ENCODE data around the gene SRD5A1. TPM values are rescaled to one million over a fixed set of nuclear protein-coding genes. Genes with fewer than 3 reads are reported as not detected.

SRD5A1 gene
- total RNA-seq, 1 experiment from 2014 or later, result 29.9 TPM

DNA sequence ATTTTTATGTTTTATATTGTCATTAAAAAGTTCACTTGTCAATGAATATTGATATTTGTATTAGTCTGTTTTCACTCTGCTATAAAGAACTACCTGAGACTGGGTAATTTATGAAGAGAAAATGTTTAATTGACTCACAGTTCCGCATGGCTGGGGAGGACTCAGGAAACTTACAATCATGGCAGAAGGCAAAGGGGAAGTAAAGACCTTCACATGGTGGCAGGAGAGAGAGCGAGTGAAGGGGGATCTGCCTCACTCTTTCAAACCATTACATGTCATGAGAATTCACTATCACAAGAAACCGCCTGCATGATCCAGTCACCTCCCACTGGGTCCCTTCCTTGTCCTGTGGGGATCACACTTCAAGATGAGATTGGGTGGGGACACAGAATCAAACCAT, 27.4 kb downstream of the SRD5A1 start:
- no peaks in the 10 kb centered on the region for H3K79me2 ChIP-seq (ENCODE audit: insufficient read depth, low read length)
- no peak overlapping the region for H3K4me3 Mint-ChIP-seq
- H3K36me3 Mint-ChIP-seq (ENCODE audit: insufficient read depth in 1 of 3, low read depth in 3 of 3), result peaks cover 25 to 41% (median 27%) of the 10 kb centered on the region in 3 experiments
- H3K9me3 ChIP-seq (ENCODE audit: control insufficient read depth, low read depth, low read length), result no peaks in the 10 kb centered on the region
- TF ChIP-seq, protein P1, sequence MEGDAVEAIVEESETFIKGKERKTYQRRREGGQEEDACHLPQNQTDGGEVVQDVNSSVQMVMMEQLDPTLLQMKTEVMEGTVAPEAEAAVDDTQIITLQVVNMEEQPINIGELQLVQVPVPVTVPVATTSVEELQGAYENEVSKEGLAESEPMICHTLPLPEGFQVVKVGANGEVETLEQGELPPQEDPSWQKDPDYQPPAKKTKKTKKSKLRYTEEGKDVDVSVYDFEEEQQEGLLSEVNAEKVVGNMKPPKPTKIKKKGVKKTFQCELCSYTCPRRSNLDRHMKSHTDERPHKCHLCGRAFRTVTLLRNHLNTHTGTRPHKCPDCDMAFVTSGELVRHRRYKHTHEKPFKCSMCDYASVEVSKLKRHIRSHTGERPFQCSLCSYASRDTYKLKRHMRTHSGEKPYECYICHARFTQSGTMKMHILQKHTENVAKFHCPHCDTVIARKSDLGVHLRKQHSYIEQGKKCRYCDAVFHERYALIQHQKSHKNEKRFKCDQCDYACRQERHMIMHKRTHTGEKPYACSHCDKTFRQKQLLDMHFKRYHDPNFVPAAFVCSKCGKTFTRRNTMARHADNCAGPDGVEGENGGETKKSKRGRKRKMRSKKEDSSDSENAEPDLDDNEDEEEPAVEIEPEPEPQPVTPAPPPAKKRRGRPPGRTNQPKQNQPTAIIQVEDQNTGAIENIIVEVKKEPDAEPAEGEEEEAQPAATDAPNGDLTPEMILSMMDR (conservative IDR thresholded peaks at IDR 0.05), result no peak
- no peak overlapping the region for H2BK15ac ChIP-seq (ENCODE audit: low read depth, low read length)
- H3K27ac ChIP-seq (ENCODE audit: insufficient read length, low read depth, low read length), result no peak overlapping the region
- H3K18ac ChIP-seq (ENCODE audit: insufficient read length, low read depth, low read length), result no peak overlapping the region
- no peak overlapping the region for H4K91ac ChIP-seq (ENCODE audit: insufficient read length, low read depth, low read length)
- H3K79me1 ChIP-seq (ENCODE audit: insufficient read depth, low read depth, low read length, poor library complexity, severe bottlenecking), result no peaks in the 10 kb centered on the region
- H2AFZ ChIP-seq (ENCODE audit: low read length), result no peak overlapping the region
- no peak overlapping the region for H3K4ac ChIP-seq (ENCODE audit: low read depth, low read length)
- H2BK120ac ChIP-seq (ENCODE audit: low read depth, low read length, poor library complexity, severe bottlenecking), result no peak overlapping the region
- no peak overlapping the region for H4K5ac ChIP-seq (ENCODE audit: insufficient read length, low read depth, low read length)
- no peaks in the 10 kb centered on the region for H3K27me3 ChIP-seq (ENCODE audit: insufficient read depth, low read length)
- H2BK20ac ChIP-seq (ENCODE audit: low read depth, low read length, poor library complexity, severe bottlenecking), result no peak overlapping the region
- H3K4me1 Mint-ChIP-seq, result peaks cover 3 to 4% of the 10 kb centered on the region in 2 experiments; a peak in 3 of 4 replicates
- no CpG with 5 or more reads among the region's 3 CpGs for WGBS (ENCODE audit: extremely low coverage, insufficient read length, low lambda C conversion rate)
- H3K4me1 ChIP-seq (ENCODE audit: insufficient read depth, low read length), result peaks cover 3% of the 10 kb centered on the region; the same call in 1 of the 2 replicates
- H2BK5ac ChIP-seq (ENCODE audit: insufficient read length, low read length), result no peak overlapping the region
- no peaks in the 10 kb centered on the region for H3K27me3 Mint-ChIP-seq (ENCODE audit: low read depth)
- no peak overlapping the region for H3K4me2 ChIP-seq (ENCODE audit: insufficient read depth, insufficient read length, low read length)
- H2AK5ac ChIP-seq (ENCODE audit: insufficient read length, low read length), result no peak overlapping the region
- H3K27ac Mint-ChIP-seq, result no peak overlapping the region; a peak in 2 of 7 replicates
- no peak overlapping the region for H3K14ac ChIP-seq (ENCODE audit: insufficient read depth, low read length)
- no peak overlapping the region for H4K8ac ChIP-seq (replicated peaks; ENCODE audit: insufficient read length, low read depth, low read length)
- H4K20me1 ChIP-seq (ENCODE audit: control insufficient read depth, insufficient read depth, insufficient read length), result no peaks in the 10 kb centered on the region
- peaks cover 0 to 2% of the 10 kb centered on the region in 2 experiments; a peak in 1 of 5 replicates for H3K9me3 Mint-ChIP-seq
- DNase-seq, result no peak
- H3K9ac ChIP-seq (ENCODE audit: extremely low read depth, insufficient read length, low read length), result no peak overlapping the region
- no peak overlapping the region for H2BK12ac ChIP-seq (ENCODE audit: insufficient read length, low read depth, low read length)
- no peaks in the 10 kb centered on the region for H3K23me2 ChIP-seq (ENCODE audit: insufficient read length, low read depth, low read length, poor library complexity, severe bottlenecking)
- H3K56ac ChIP-seq (ENCODE audit: insufficient read length, low read depth, low read length), result no peak overlapping the region
- H3T11ph ChIP-seq (ENCODE audit: low read length), result no peak overlapping the region
- H3K23ac ChIP-seq (ENCODE audit: insufficient read length, low read depth, low read length), result no peak overlapping the region

Data from H9 (cell line).